ENCODE results near the gene NUBP1.

NUBP1 gene

DNA sequence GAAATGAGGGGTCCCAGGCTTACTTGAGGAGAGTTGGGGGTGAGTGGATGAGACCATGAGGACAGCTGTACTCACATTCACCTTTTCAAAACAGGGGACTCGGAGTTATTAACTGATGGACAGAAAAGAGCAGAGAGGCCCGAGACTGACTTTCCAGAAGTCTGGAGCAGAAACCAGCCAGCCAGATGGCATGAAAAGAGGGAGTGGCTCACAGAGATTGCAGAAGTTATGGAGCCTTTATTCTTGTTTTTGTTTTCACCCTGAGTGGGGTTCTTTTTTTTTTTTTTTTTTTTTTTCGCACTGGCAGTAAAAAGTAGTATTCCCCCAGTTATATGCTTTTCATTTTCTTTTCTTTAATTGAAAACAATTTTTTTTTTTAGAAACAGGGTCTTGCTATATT is 56.1 kb downstream of the NUBP1 start:
- DNase-seq (ENCODE audit: low read depth in 2 of 3, low spot score in 2 of 3) = no peak

DNA sequence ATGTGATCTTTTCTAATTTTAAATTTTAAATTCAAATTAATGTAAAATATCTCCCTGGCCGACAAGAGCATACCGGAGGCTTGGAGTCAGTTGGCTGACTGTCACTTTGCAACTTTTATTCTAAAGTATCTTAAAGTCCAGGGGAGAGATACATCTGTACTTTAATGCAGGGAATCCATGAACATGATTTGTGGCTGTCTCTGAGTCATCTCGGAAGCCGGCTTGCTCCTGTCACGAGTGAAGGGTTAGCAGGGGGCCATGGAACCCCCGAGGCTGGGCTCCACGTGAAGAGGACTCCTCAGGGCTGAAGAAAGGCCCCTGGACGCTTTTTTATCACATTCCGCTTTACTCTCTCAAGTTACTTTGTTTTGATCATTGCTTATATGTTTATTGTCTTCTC is 61.7 kb downstream of the NUBP1 start:
- no peak for DNase-seq (ENCODE audit: low read depth in 2 of 3, low spot score in 2 of 3)

DNA sequence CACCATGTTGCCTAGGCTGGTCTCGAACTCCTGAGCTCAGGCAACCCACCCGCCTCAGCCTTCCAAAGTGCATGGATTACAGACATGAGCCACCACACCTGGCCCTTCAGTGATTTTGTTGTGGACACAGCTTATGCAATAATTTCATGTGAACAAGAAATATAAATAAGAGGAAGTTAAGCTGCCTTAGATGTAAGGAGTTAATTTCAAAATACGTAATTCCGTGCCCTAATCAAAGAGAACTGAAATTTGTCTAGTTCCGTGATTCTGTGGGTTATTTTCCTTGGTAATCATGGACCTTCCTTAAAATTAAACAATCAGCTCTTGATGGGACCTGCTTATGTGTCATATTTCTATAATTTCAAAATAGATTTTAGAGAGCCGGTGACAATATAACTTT is 63.1 kb downstream of the NUBP1 start:
- no peak for DNase-seq (ENCODE audit: low read depth in 2 of 3, low spot score in 2 of 3)

DNA sequence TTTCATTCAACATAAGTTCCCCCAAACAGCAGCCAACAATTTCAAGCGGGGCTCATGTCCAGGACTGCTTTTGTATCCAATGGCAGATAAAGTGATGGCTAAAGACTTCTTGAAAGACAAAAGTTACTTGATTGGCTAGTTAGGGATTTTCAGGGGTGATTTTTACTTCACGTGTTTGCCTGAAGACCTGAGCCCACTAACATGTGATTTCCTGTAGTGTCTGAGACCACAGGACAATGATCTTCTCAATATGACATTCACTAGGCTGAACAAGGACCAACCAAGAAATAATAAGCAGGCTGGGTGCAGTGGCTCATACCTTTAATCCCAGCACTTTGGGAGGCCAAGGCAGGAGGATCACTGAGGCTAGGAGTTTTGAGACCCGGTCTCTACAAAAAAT is 64.6 kb downstream of the NUBP1 start:
- DNase-seq (ENCODE audit: low read depth in 2 of 3, low spot score in 2 of 3) = no peak

DNA sequence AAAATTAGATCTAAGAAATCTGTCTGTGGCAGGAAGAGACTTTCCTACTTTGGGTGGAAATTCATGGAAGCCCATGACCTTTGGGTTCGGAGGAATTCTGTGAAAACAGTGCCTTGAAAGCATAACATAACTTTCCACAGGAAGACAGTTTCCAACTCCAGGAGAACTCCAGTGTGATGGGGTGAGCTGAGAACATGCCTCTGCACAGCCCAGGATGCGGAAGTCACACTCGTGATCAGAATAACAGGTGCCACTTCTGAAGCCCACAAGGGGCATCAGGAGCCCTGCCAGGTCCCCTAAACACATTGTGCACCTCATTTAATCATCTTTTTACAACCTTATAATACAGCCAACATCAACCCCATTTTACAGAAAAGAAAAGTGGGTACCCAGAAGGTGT is 65.2 kb downstream of the NUBP1 start:
- no peak for DNase-seq (ENCODE audit: low read depth in 2 of 3, low spot score in 2 of 3)

DNA sequence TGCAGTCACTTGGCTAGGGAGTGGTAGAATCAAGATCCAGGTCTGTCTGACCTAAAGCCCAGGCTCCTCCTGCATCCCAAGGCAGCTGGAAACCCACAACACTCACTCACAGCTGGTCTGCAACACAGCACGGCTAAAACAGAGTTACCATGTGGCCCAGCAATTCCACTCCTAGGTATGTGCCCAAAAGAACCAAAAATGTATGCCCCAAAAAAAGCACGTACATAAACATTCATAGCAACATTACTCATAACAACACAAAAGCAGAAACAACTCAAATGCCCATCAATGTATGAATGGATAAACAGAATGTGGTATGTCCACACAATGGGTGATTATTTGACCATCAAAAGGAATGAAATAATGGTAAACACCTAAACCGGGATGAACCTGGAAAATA is 66.1 kb downstream of the NUBP1 start:
- no peak for DNase-seq (ENCODE audit: low read depth in 2 of 3, low spot score in 2 of 3)

DNA sequence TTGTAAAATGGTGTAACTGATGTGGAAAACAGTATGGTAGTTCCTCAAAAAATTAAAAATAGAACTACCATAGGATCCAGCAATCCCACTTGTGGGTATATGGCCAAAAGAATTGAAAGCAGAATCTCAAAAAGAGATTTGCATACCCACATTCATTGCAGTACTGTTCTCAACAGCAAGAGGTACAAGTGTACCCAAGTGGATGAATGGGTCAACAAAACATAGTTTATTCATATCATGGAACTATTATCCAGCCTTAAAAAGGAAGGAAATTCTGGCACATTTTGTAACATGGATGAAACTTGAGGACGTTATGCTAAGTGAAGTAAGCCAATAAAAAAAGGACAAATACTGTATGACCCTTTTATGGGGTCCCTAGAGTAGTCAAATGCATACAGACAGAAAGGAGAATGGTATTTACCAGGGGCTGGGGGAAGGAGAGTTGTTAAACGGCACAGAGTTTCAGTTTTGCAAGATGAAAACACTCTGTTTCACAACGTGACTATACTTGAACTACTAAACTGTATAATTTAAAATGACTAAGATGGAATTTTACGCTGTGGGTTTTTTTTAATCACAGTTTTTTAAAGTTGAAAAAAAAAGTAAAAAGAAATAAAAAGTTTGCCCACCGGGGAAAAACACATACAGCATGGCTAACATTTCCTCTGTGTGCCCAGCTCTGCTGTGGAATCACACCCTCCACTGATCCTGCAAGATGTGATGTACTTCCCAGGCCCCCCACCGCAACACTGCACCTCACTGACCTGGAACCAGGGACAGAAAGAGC is 68.9 kb downstream of the NUBP1 start:
- no peak for DNase-seq (ENCODE audit: low read depth in 2 of 3, low spot score in 2 of 3)

DNA sequence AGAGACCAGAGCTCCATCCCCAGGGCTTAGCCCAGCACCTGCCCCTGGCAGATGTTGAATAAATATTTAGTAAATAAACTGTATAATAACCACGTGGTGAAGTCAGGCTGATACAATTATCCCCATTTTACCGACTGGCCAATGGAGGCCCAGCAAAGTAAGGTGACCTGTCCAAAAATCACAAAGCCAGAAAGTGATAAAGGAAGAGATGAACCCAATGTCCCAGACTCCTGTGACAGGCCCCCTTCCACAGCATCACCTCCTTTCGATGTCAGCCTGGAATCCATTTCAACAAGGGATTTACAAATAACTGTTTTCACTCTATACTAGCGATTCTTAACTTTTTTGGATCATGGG is 69.4 kb downstream of the NUBP1 start:
- DNase-seq (ENCODE audit: low read depth in 2 of 3, low spot score in 2 of 3) = no peak

DNA sequence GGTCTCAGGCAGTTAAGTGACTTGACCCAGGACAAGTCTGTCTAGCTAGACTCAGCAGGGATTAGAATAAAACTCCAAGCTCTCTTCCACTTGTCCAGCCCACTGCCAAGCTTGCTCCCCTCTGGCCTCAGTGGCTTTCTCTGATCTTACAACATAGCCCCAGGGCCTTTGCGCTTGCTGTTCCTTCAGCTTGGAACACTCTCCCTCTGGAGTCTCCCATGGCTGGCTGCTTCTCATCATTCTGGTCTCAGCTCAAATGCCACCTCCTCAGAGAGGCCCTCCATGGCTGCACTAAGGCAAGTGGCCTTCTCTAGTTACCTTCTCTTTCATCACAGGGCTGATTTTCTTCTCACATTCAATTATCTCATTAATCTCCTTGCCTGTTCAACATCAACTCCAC is 73.9 kb downstream of the NUBP1 start:
- DNase-seq (ENCODE audit: low read depth in 2 of 3, low spot score in 2 of 3) = no peak

DNA sequence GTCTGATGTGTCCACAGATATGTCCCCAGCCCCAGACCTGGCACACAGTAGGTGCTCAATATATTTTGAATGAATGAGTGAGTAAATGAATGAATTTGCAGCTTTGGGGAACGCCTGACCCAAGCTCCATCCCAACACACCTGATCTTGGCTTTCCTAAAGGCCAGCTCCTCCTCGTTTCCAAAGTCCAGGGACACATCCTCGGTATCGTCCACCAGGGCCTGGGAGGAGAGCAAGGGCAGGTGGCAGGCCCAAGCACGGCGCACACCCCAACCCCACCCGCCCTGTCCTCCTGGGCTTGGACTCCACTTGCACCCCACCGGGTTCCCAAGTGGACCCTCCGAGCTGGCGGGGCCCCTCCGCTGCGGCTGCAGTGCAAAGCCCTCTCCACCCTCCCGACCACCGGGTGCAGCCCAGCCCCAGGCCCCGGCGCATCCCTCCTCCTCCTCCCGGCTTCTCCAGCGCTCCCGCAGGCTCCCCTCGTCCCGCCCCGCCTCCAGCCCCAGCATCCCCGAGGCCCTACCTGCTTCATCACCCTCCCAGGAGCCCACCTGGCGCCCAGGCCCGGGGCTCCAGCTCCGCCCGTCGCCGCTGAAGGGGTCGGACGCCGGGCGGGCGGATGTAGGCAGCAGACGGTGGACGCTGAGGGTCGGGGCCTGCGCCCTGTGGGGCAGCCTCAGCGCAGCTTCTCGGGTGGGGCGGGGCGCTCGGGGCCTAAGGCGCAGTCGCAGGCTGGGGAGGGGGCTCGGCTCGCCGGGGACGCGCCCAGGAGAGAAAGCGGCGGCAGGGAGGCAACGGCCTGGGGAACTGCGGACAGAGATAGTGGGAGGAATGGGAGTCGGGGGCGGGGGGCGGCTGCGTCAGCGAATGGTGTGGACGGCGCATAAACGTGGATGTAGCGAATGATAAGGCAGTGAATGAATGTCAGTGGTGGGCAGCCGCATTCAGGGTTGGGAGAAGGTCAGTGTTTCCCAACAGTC is 74.6 kb downstream of the NUBP1 start, which contains the start of gene TVP23A:
Gene TVP23A (minus strand): TSS at position 832 of the 979 bp plus-strand sequence. CDS start 301 bp downstream, at position 531.
- no peak for DNase-seq (ENCODE audit: low read depth in 2 of 3, low spot score in 2 of 3)
